ENCODE data around the gene EDN1. TPM values are rescaled to one million over a fixed set of nuclear protein-coding genes. Genes with fewer than 3 reads are reported as not detected.
A peak's percentile ranks its signal among the peaks of the same experiment; 100 is the strongest.

EDN1 gene
- total RNA-seq, 1 donor from 2014 or later: 64.4 TPM

DNA sequence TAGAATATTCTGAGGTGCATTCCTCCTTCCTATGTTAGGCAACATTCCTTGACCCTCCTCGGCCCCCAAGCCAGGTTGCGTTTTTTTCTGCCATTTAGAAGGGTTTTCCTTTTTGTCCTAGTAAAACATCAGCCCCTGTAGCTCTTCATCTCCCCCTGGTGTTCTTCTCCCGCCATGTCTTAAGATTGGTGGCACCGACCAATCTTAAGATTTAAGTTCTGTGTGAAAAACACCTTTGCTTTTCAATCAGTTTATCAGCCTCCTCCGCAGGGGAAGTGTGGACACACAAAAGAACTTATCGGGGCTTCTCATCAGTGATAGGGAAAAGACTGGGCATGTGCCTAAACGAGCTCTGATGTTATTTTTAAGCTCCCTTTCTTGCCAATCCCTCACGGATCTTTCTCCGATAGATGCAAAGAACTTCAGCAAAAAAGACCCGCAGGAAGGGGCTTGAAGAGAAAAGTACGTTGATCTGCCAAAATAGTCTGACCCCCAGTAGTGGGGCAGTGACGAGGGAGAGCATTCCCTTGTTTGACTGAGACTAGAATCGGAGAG lies 719 bp upstream of the EDN1 start:
- Mint-ChIP-seq H3K36me3 (ENCODE audit: low read depth, unreplicated experiment) (peaks cover 4% of the 10 kb centered on the region), H3K27ac (ENCODE audit: unreplicated experiment) (peak overlapping the region; percentile 96), H3K9me3 (ENCODE audit: unreplicated experiment) (peaks cover 2% of the 10 kb centered on the region), H3K27me3 (ENCODE audit: low read depth, unreplicated experiment) (no peaks in the 10 kb centered on the region), H3K4me1 (ENCODE audit: low read depth, unreplicated experiment) (peaks cover 11% of the 10 kb centered on the region), H3K4me3 (ENCODE audit: unreplicated experiment) (peak overlapping the region; percentile 92)
- peak overlapping the region; percentile 84 for H2AFZ ChIP-seq (ENCODE audit: low read depth, low read length)
- H3K36me3 ChIP-seq (ENCODE audit: insufficient read depth, low read length): peaks cover 13% of the 10 kb centered on the region
- peak overlapping the region; percentile 83 for H3K4me3 ChIP-seq (ENCODE audit: insufficient read depth, low read depth, low read length)
- H3K9me3 ChIP-seq (ENCODE audit: insufficient read depth, low read depth, low read length): no peaks in the 10 kb centered on the region
- peak overlapping the region; percentile 88 for H3K27ac ChIP-seq (ENCODE audit: low read depth, low read length)
- TF ChIP-seq CTCF (IDR thresholded peaks at IDR 0.05; ENCODE audit: insufficient read depth, low read depth, low read length) (peak; percentile 91), EZH2 (IDR thresholded peaks at IDR 0.05; ENCODE audit: insufficient read depth, low read length) (no peak)
- H4K20me1 ChIP-seq (ENCODE audit: insufficient read depth, low read length): peaks cover 17% of the 10 kb centered on the region
- FAIRE-seq: no peak
- H3K27me3 ChIP-seq (ENCODE audit: insufficient read depth, low read length): no peaks in the 10 kb centered on the region
- peak overlapping the region; percentile 97 for H3K4me2 ChIP-seq (ENCODE audit: low read length)
- H3K9ac ChIP-seq (ENCODE audit: low read length): peak overlapping the region; percentile 93
- peak; percentile 44 for DNase-seq (ENCODE audit: low read depth)
- H3K79me2 ChIP-seq (ENCODE audit: insufficient read depth, low read length): peaks cover 20% of the 10 kb centered on the region
- H3K4me1 ChIP-seq (ENCODE audit: insufficient read depth, low read length): peaks cover 24% of the 10 kb centered on the region

- peak overlapping the region; percentile 93 for H3K9ac ChIP-seq (ENCODE audit: low read length)
These were observed 1.1 kb downstream of the EDN1 start for GRCh38 chr6:12291071-12291838.

More at GRCh38 chr6:12291071-12291838, 1.1 kb downstream of the EDN1 start:
- no peak for FAIRE-seq
- Histone ChIP-seq H3K27ac (ENCODE audit: low read depth, low read length) (peak overlapping the region; percentile 32), H2AFZ (ENCODE audit: low read depth, low read length) (no peak overlapping the region), H3K27me3 (ENCODE audit: insufficient read depth, low read length) (no peaks in the 10 kb centered on the region), H3K4me1 (ENCODE audit: insufficient read depth, low read length) (peaks cover 32% of the 10 kb centered on the region), H4K20me1 (ENCODE audit: insufficient read depth, low read length) (peaks cover 20% of the 10 kb centered on the region), H3K9me3 (ENCODE audit: insufficient read depth, low read depth, low read length) (no peaks in the 10 kb centered on the region), H3K79me2 (ENCODE audit: insufficient read depth, low read length) (peaks cover 20% of the 10 kb centered on the region), H3K4me3 (ENCODE audit: insufficient read depth, low read depth, low read length) (peak overlapping the region; percentile 83), H3K4me2 (ENCODE audit: low read length) (peak overlapping the region; percentile 97), H3K36me3 (ENCODE audit: insufficient read depth, low read length) (peaks cover 22% of the 10 kb centered on the region)
- Mint-ChIP-seq H3K36me3 (ENCODE audit: low read depth, unreplicated experiment) (peaks cover 8% of the 10 kb centered on the region), H3K27me3 (ENCODE audit: low read depth, unreplicated experiment) (no peaks in the 10 kb centered on the region), H3K27ac (ENCODE audit: unreplicated experiment) (peak overlapping the region; percentile 84), H3K9me3 (ENCODE audit: unreplicated experiment) (peaks cover 2% of the 10 kb centered on the region), H3K4me3 (ENCODE audit: unreplicated experiment) (peak overlapping the region; percentile 92), H3K4me1 (ENCODE audit: low read depth, unreplicated experiment) (peaks cover 21% of the 10 kb centered on the region)
- no peak for TF ChIP-seq CTCF (IDR thresholded peaks at IDR 0.05; ENCODE audit: insufficient read depth, low read depth, low read length)
- no peak for DNase-seq (ENCODE audit: low read depth)

All from astrocyte (in vitro differentiated cells and primary cell).